Measurements from ENCODE around the gene SEC24D.

Gene SEC24D

GRCh38 chr4:118837121-118837507 is 1.2 kb upstream of the SEC24D start:
- no peaks in the 10 kb centered on the region for H3K9me2 ChIP-seq (replicated peaks; ENCODE audit: insufficient read depth, low read length)
- peaks cover 18% of the 10 kb centered on the region for H3K79me2 ChIP-seq (ENCODE audit: insufficient read depth, low read length)
- no peaks in the 10 kb centered on the region for H3K27me3 ChIP-seq (ENCODE audit: low read length)
- no peaks in the 10 kb centered on the region for H4K20me1 ChIP-seq (ENCODE audit: low read depth, low read length)
- no peak overlapping the region for H3K27ac ChIP-seq (ENCODE audit: low read depth, low read length)
- peak overlapping the region; percentile 91 for H3K4me2 ChIP-seq (ENCODE audit: low read depth, low read length, poor library complexity, severe bottlenecking)
- H3K9ac ChIP-seq (ENCODE audit: low read length) = peak overlapping the region; percentile 80; the same call in 1 of the 2 replicates
- peak overlapping the region; percentile 94 for H3K4me3 ChIP-seq (ENCODE audit: insufficient read depth, low read length, poor library complexity, severe bottlenecking)
- H3F3A ChIP-seq (ENCODE audit: insufficient read depth) = no peaks in the 10 kb centered on the region
- TF ChIP-seq CTCF (IDR thresholded peaks at IDR 0.05; ENCODE audit: insufficient read depth, low read length, poor library complexity, severe bottlenecking) (no peak), EZH2phosphoT487 (conservative IDR thresholded peaks at IDR 0.05; ENCODE audit: low read length) (no peak)
- H3K9me3 ChIP-seq (ENCODE audit: insufficient read depth, low read length) = no peaks in the 10 kb centered on the region
- H3K36me3 ChIP-seq (ENCODE audit: low read length) = no peaks in the 10 kb centered on the region
- no peak overlapping the region for H2AFZ ChIP-seq (ENCODE audit: low read depth, low read length, severe bottlenecking)

GRCh38 chr4:118836301-118837120 is 585 bp upstream of the SEC24D start:
- Histone ChIP-seq H4K20me1 (ENCODE audit: low read depth, low read length) (no peaks in the 10 kb centered on the region), H3K27ac (ENCODE audit: low read depth, low read length) (peak overlapping the region; percentile 51), H3K9me3 (ENCODE audit: insufficient read depth, low read length) (no peaks in the 10 kb centered on the region), H2AFZ (ENCODE audit: low read depth, low read length, severe bottlenecking) (peak overlapping the region; percentile 95), H3K4me3 (ENCODE audit: insufficient read depth, low read length, poor library complexity, severe bottlenecking) (peak overlapping the region; percentile 94), H3K9ac (ENCODE audit: low read length) (peak overlapping the region; percentile 80), H3K36me3 (ENCODE audit: low read length) (no peaks in the 10 kb centered on the region), H3K4me2 (ENCODE audit: low read depth, low read length, poor library complexity, severe bottlenecking) (peak overlapping the region; percentile 91), H3F3A (ENCODE audit: insufficient read depth) (no peaks in the 10 kb centered on the region), H3K79me2 (ENCODE audit: insufficient read depth, low read length) (peaks cover 18% of the 10 kb centered on the region), H3K9me2 (replicated peaks; ENCODE audit: insufficient read depth, low read length) (no peaks in the 10 kb centered on the region), H3K27me3 (ENCODE audit: low read length) (no peaks in the 10 kb centered on the region)
- TF ChIP-seq CTCF (IDR thresholded peaks at IDR 0.05; ENCODE audit: insufficient read depth, low read length, poor library complexity, severe bottlenecking) (no peak), EZH2phosphoT487 (conservative IDR thresholded peaks at IDR 0.05; ENCODE audit: low read length) (no peak)

GRCh38 chr4:118834960-118835569 is 861 bp downstream of the SEC24D start:
- Histone ChIP-seq H3K27ac (ENCODE audit: low read depth, low read length) (peak overlapping the region; percentile 26), H3K9ac (ENCODE audit: low read length) (peak overlapping the region; percentile 80), H3K27me3 (ENCODE audit: low read length) (no peaks in the 10 kb centered on the region), H2AFZ (ENCODE audit: low read depth, low read length, severe bottlenecking) (peak overlapping the region; percentile 80), H4K20me1 (ENCODE audit: low read depth, low read length) (no peaks in the 10 kb centered on the region), H3F3A (ENCODE audit: insufficient read depth) (no peaks in the 10 kb centered on the region), H3K4me2 (ENCODE audit: low read depth, low read length, poor library complexity, severe bottlenecking) (peak overlapping the region; percentile 91), H3K36me3 (ENCODE audit: low read length) (no peaks in the 10 kb centered on the region), H3K9me3 (ENCODE audit: insufficient read depth, low read length) (no peaks in the 10 kb centered on the region), H3K4me3 (ENCODE audit: insufficient read depth, low read length, poor library complexity, severe bottlenecking) (peak overlapping the region; percentile 94), H3K9me2 (replicated peaks; ENCODE audit: insufficient read depth, low read length) (no peaks in the 10 kb centered on the region), H3K79me2 (ENCODE audit: insufficient read depth, low read length) (peaks cover 18% of the 10 kb centered on the region)
- no peak for TF ChIP-seq CTCF (IDR thresholded peaks at IDR 0.05; ENCODE audit: insufficient read depth, low read length, poor library complexity, severe bottlenecking)
- no peak for TF ChIP-seq EZH2phosphoT487 (conservative IDR thresholded peaks at IDR 0.05; ENCODE audit: low read length)

Data from SU-DHL-6 (cell line).